Upper lobe of right lung (tissue), 1 donor: ENCODE data around the gene KCTD1. TPM values are rescaled to one million over a fixed set of nuclear protein-coding genes. Genes with fewer than 3 reads are reported as not detected.

Source experiments
- ATAC-seq: fragments of 200-7000 bp; cut with Tn5 transposase; one replicate; pipeline ENCODE4 v1.9.1; 2020; ENCODE audit warnings: mild to moderate bottlenecking, moderate library complexity
- DNase-seq: peaks from one replicate; pipeline ENCODE4 v3.0.0-alpha.2; 2020
- H3K27ac ChIP-seq: fragments of 200-600 bp; one replicate; pipeline ENCODE4 v1.8.0; 2022
- H3K27me3 ChIP-seq: fragments of 200-600 bp; one replicate; pipeline ENCODE4 v1.8.0; 2022; ENCODE audit warnings: mild to moderate bottlenecking
- H3K36me3 ChIP-seq: fragments of 200-600 bp; one replicate; pipeline ENCODE4 v1.8.0; 2022
- H3K4me1 ChIP-seq: fragments of 200-600 bp; one replicate; pipeline ENCODE4 v1.8.0; 2022
- H3K4me3 ChIP-seq: fragments of 200-600 bp; one replicate; pipeline ENCODE4 v1.8.0; 2022; ENCODE audit warnings: mild to moderate bottlenecking
- H3K9me3 ChIP-seq: fragments of 200-600 bp; one replicate; pipeline ENCODE4 v1.8.0; 2022
- intact Hi-C: fragments of 100-400 bp; cut with DNase I; formaldehyde crosslinking; loops from one replicate; pipeline ENCODE4 v1.11.0; 2022
- total RNA-seq: library from RNA; stranded (reverse); fragmentation: NEBNext Ultra II Directional; extraction: Animal tissue kit (Norgen Biotek cat#: 25700); gene quantifications from one replicate; pipeline ENCODE4 v1.2.1, GENCODE V29; 2021
- TF ChIP-seq, protein P1 (sequence below): fragments of 200-600 bp; IDR thresholded peaks from one replicate; pipeline ENCODE4 v1.8.0; 2022; ENCODE audit warnings: antibody characterized with exemption
- donor health status: DM: no; HTN: yes; CAD: no; lungs with severe emphysema.

Gene KCTD1
- total RNA-seq, 1 donor from 2014 or later, result 9.8 TPM

DNA sequence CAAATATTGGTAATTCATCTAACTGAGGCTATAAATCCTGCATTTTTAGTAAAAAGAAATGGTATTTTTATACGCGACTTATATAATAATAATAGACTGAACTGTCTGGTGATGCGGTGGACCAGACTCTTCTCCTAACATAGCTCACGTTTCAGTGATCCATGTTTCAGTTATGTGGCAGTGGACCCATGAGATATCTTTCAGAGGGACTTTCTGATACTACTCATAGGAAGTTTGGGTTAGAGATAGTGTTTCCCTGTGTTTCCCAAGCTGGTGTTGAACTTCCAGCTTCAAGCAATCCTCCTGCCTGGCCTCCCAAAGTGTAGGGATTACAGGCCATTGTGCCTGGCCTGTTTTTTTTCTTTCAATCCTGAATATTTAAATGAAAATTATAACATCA lies 59.2 kb downstream of the KCTD1 start:
- Histone ChIP-seq H3K4me3 (no peak overlapping the region), H3K9me3 (no peaks in the 10 kb centered on the region), H3K4me1 (no peaks in the 10 kb centered on the region), H3K27ac (no peak overlapping the region), H3K27me3 (no peaks in the 10 kb centered on the region), H3K36me3 (no peaks in the 10 kb centered on the region)
- DNase-seq, result no peak
- intact Hi-C loops, result no loop called here
- TF ChIP-seq, protein P1, sequence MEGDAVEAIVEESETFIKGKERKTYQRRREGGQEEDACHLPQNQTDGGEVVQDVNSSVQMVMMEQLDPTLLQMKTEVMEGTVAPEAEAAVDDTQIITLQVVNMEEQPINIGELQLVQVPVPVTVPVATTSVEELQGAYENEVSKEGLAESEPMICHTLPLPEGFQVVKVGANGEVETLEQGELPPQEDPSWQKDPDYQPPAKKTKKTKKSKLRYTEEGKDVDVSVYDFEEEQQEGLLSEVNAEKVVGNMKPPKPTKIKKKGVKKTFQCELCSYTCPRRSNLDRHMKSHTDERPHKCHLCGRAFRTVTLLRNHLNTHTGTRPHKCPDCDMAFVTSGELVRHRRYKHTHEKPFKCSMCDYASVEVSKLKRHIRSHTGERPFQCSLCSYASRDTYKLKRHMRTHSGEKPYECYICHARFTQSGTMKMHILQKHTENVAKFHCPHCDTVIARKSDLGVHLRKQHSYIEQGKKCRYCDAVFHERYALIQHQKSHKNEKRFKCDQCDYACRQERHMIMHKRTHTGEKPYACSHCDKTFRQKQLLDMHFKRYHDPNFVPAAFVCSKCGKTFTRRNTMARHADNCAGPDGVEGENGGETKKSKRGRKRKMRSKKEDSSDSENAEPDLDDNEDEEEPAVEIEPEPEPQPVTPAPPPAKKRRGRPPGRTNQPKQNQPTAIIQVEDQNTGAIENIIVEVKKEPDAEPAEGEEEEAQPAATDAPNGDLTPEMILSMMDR, result no peak
- no peak for ATAC-seq

DNA sequence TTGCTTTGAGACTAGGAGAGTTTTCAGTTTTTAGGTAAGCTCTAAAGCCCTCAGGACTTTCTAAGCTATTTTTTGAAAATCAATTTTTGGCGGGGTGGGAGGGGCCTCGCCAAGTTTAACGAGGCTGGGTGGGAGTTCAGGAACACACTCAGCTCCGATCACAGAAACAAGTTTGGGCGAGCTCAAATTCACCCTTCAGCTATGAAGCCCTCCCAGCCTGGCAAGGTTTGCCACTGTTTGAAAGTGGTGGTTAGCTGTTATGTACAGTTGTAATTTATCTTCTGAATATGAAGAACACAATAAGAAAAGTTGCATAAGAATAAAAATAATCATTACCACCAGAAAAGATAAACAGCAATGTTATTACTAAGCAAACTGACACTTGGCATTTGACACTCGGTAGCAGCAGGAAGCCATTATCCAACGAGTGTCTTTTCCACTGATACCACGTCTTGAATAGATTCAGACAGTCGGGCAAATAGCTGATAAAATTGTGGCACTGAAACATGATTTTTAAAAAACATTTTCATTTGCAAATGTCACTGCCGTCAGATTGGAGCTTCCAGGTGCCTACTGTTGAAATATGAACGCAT lies 59.8 kb downstream of the KCTD1 start:
- intact Hi-C loops, result no loop called here
- DNase-seq (no peak), ATAC-seq (no peak)
- H3K4me3 ChIP-seq, result no peak overlapping the region
- no peaks in the 10 kb centered on the region for H3K9me3 ChIP-seq
- no peaks in the 10 kb centered on the region for H3K36me3 ChIP-seq
- no peaks in the 10 kb centered on the region for H3K4me1 ChIP-seq
- no peaks in the 10 kb centered on the region for H3K27me3 ChIP-seq
- TF ChIP-seq, protein P1, result no peak
- H3K27ac ChIP-seq, result no peak overlapping the region

DNA sequence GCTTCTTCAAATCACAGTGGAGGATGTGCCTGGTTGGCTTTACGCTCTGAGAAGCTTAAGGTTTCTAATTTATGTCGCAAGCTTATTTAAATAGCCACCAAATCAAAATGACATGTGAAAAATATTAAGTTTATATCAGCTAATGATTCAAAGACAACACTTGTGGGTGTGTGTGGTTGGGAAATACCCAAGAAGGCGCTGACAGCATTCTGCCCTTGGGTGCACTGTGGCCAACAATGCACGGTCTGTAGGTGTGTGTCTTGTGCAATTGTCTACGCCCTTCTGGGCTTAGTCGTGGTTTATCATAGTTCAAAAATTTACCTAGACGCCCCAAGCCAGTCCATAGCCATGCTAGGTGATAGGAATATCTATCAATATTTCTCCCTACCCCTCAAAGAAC lies 60.9 kb downstream of the KCTD1 start:
- H3K4me3 ChIP-seq, result no peak overlapping the region
- H3K4me1 ChIP-seq, result no peaks in the 10 kb centered on the region
- H3K27me3 ChIP-seq, result no peaks in the 10 kb centered on the region
- DNase-seq, result no peak
- ATAC-seq, result peak; percentile 25
- intact Hi-C loops, result no loop called here
- TF ChIP-seq, protein P1, result no peak
- H3K36me3 ChIP-seq, result no peaks in the 10 kb centered on the region
- no peak overlapping the region for H3K27ac ChIP-seq
- H3K9me3 ChIP-seq, result no peaks in the 10 kb centered on the region

DNA sequence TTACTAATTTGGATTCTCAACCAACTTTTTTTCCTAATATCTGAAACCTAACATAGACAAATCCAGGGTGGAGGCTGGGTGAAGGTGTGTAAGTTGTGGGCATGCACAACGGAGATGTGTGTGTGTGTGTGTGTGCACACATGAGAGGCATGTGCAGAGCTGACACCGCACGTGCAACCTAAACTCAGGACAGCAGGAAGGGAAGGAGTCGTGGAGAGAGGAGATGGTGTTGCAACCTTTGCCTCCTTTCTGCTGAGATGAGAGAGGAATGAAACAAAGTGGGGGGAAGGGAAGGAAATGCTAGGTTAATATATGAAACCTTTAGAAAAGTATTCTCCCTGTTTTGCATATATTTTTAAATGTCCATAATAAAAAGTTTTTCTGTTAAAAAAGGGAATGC lies 64.7 kb downstream of the KCTD1 start:
- H3K9me3 ChIP-seq, result no peaks in the 10 kb centered on the region
- no peak overlapping the region for H3K4me3 ChIP-seq
- H3K27ac ChIP-seq, result no peak overlapping the region
- no peaks in the 10 kb centered on the region for H3K4me1 ChIP-seq
- intact Hi-C loops, result no loop called here
- no peaks in the 10 kb centered on the region for H3K36me3 ChIP-seq
- no peak for DNase-seq
- TF ChIP-seq, protein P1, result no peak
- ATAC-seq, result no peak
- H3K27me3 ChIP-seq, result no peaks in the 10 kb centered on the region

DNA sequence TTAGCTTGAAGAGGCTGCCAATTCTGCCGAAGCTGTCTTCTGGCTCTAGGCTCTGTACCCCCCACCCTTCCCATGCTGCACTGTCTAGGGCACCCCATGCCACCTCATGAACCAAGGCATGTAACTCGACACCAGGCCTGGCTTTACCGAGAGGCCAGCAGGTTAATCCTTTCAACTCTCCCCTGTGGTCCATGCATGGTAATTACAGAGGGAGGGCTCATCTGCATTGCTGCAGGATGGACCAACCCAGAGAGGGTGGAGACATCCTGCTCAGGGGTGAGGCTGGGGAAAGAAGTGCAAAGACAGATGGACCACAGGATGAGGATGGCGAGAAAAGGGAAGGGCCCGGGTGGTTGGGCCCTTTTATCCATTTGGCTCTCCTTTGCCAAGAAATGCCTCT lies 65.8 kb downstream of the KCTD1 start:
- no peak overlapping the region for H3K27ac ChIP-seq
- H3K4me3 ChIP-seq, result no peak overlapping the region
- DNase-seq (no peak), ATAC-seq (peak; percentile 27)
- intact Hi-C loops, result no loop called here
- H3K4me1 ChIP-seq, result no peaks in the 10 kb centered on the region
- no peaks in the 10 kb centered on the region for H3K27me3 ChIP-seq
- TF ChIP-seq, protein P1, result no peak
- no peaks in the 10 kb centered on the region for H3K36me3 ChIP-seq
- no peaks in the 10 kb centered on the region for H3K9me3 ChIP-seq
